ENCODE results near the gene ARFIP1. TPM values are rescaled to one million over a fixed set of nuclear protein-coding genes. Genes with fewer than 3 reads are reported as not detected.

ARFIP1 gene
- polyA plus RNA-seq, 1 donor from 2014 or later = 35.1 TPM

- Histone ChIP-seq H2AFZ (ENCODE audit: low read depth, low read length) (no peak overlapping the region), H3K27ac (ENCODE audit: low read length) (no peak overlapping the region), H3F3A (ENCODE audit: insufficient read depth, low read length, poor library complexity, severe bottlenecking) (no peaks in the 10 kb centered on the region), H3K4me2 (ENCODE audit: low read length) (no peak overlapping the region), H3K9me3 (ENCODE audit: low read length) (peaks cover 5% of the 10 kb centered on the region), H3K79me2 (replicated peaks; ENCODE audit: insufficient read depth, low read length) (no peaks in the 10 kb centered on the region), H3K9me2 (ENCODE audit: insufficient read depth, low read length) (no peaks in the 10 kb centered on the region), H3K36me3 (ENCODE audit: insufficient read depth, low read length) (peaks cover 9% of the 10 kb centered on the region), H3K9ac (ENCODE audit: low read length) (no peak overlapping the region), H3K4me3 (ENCODE audit: low read length) (no peak overlapping the region), H4K20me1 (ENCODE audit: insufficient read depth) (no peaks in the 10 kb centered on the region), H3K27me3 (ENCODE audit: insufficient read depth, low read depth, low read length) (no peaks in the 10 kb centered on the region)
- TF ChIP-seq EP300 (conservative IDR thresholded peaks at IDR 0.05; ENCODE audit: poor library complexity, severe bottlenecking) = no peak
- TF ChIP-seq SMC3 (conservative IDR thresholded peaks at IDR 0.05; ENCODE audit: poor library complexity) = no peak
- no peak for TF ChIP-seq REST (IDR thresholded peaks at IDR 0.05; ENCODE audit: borderline replicate concordance)
- no peak for TF ChIP-seq RAD21 (conservative IDR thresholded peaks at IDR 0.05)
- no peak for TF ChIP-seq EZH2 (IDR thresholded peaks at IDR 0.05; ENCODE audit: borderline replicate concordance, insufficient read depth, low read length, poor library complexity, severe bottlenecking)
- TF ChIP-seq POLR2AphosphoS5 (IDR thresholded peaks at IDR 0.05) = no peak
- TF ChIP-seq MXI1 (conservative IDR thresholded peaks at IDR 0.05; ENCODE audit: poor library complexity, severe bottlenecking) = no peak
- TF ChIP-seq TAF1 (IDR thresholded peaks at IDR 0.05; ENCODE audit: low read depth) = no peak
- no peak for TF ChIP-seq CTCF (IDR thresholded peaks at IDR 0.05; ENCODE audit: poor library complexity, severe bottlenecking)
Measured at GRCh38 chr4:152920768-152921167, 141.0 kb downstream of the ARFIP1 start.

- Histone ChIP-seq H4K20me1 (ENCODE audit: insufficient read depth) (no peaks in the 10 kb centered on the region), H3K36me3 (ENCODE audit: insufficient read depth, low read length) (peaks cover 9% of the 10 kb centered on the region), H3K79me2 (replicated peaks; ENCODE audit: insufficient read depth, low read length) (no peaks in the 10 kb centered on the region), H3F3A (ENCODE audit: insufficient read depth, low read length, poor library complexity, severe bottlenecking) (no peaks in the 10 kb centered on the region), H3K27ac (ENCODE audit: low read length) (no peak overlapping the region), H3K27me3 (ENCODE audit: insufficient read depth, low read depth, low read length) (no peaks in the 10 kb centered on the region), H2AFZ (ENCODE audit: low read depth, low read length) (no peak overlapping the region), H3K4me3 (ENCODE audit: low read length) (no peak overlapping the region), H3K9me2 (ENCODE audit: insufficient read depth, low read length) (no peaks in the 10 kb centered on the region), H3K9me3 (ENCODE audit: low read length) (peaks cover 5% of the 10 kb centered on the region), H3K4me2 (ENCODE audit: low read length) (no peak overlapping the region), H3K9ac (ENCODE audit: low read length) (no peak overlapping the region)
- no peak for TF ChIP-seq SMC3 (conservative IDR thresholded peaks at IDR 0.05; ENCODE audit: poor library complexity)
- TF ChIP-seq CTCF (IDR thresholded peaks at IDR 0.05; ENCODE audit: poor library complexity, severe bottlenecking) = no peak
- no peak for TF ChIP-seq EP300 (conservative IDR thresholded peaks at IDR 0.05; ENCODE audit: poor library complexity, severe bottlenecking)
- no peak for TF ChIP-seq POLR2AphosphoS5 (IDR thresholded peaks at IDR 0.05)
- TF ChIP-seq TAF1 (IDR thresholded peaks at IDR 0.05; ENCODE audit: low read depth) = no peak
- TF ChIP-seq REST (IDR thresholded peaks at IDR 0.05; ENCODE audit: borderline replicate concordance) = no peak
- no peak for TF ChIP-seq MXI1 (conservative IDR thresholded peaks at IDR 0.05; ENCODE audit: poor library complexity, severe bottlenecking)
- TF ChIP-seq EZH2 (IDR thresholded peaks at IDR 0.05; ENCODE audit: borderline replicate concordance, insufficient read depth, low read length, poor library complexity, severe bottlenecking) = no peak
- TF ChIP-seq RAD21 (conservative IDR thresholded peaks at IDR 0.05) = no peak
Measured at GRCh38 chr4:152921284-152921683, 141.5 kb downstream of the ARFIP1 start.
